ENCODE data around the gene AMBN.

GRCh38 chr4:70570796-70571195 is 21.3 kb upstream of the AMBN start:
- TF ChIP-seq POLR2A (IDR thresholded peaks at IDR 0.05) (no peak), CTCF (IDR thresholded peaks at IDR 0.05) (no peak), POLR2AphosphoS5 (IDR thresholded peaks at IDR 0.05) (no peak), EP300 (IDR thresholded peaks at IDR 0.05; ENCODE audit: low read depth) (no peak)

Data from transverse colon (tissue), 4 donors.